ENCODE data around the gene POLR2J3.
"Not testable (repeated sequence)": the region's sequence is repeated elsewhere in the genome, so short reads cannot be mapped to it uniquely, and the experiment has no call there.

Gene POLR2J3

GRCh38 chr7:102581722-102582121, 9.3 kb upstream of the POLR2J3 start:
- DNase-seq = not testable (repeated sequence)

- DNase-seq = not testable (repeated sequence)
These were observed 6.1 kb upstream of the POLR2J3 start for GRCh38 chr7:102578486-102578885.

- DNase-seq = not testable (repeated sequence)
These were observed 5.2 kb upstream of the POLR2J3 start for GRCh38 chr7:102577315-102578240.

GRCh38 chr7:102576363-102576762, 4.0 kb upstream of the POLR2J3 start:
- not testable (repeated sequence) for DNase-seq

- not testable (repeated sequence) for DNase-seq
These were observed 2.2 kb upstream of the POLR2J3 start for GRCh38 chr7:102574607-102575006.

GRCh38 chr7:102568620-102569019, 3.8 kb downstream of the POLR2J3 start:
- DNase-seq = not testable (repeated sequence)

- DNase-seq = not testable (repeated sequence)
These were observed 21.5 kb downstream of the POLR2J3 start, which contains the start of gene SPDYE2 for GRCh38 chr7:102550808-102551422. Gene SPDYE2 (plus strand): TSS chr7:102551226. CDS start chr7:102553256, 2,030 bp downstream.

- DNase-seq = not testable (repeated sequence)
These were observed 26.0 kb downstream of the POLR2J3 start for GRCh38 chr7:102546353-102546752.

- not testable (repeated sequence) for DNase-seq
These were observed 27.1 kb downstream of the POLR2J3 start for GRCh38 chr7:102545288-102545687.

GRCh38 chr7:102544372-102544771, 28.0 kb downstream of the POLR2J3 start:
- not testable (repeated sequence) for DNase-seq

GRCh38 chr7:102543596-102543995, 28.8 kb downstream of the POLR2J3 start, which contains the start of gene UPK3BL2:
Gene UPK3BL2 (minus strand): TSS chr7:102543696. CDS start chr7:102543636, 60 bp downstream.
- not testable (repeated sequence) for DNase-seq

- DNase-seq = not testable (repeated sequence)
These were observed 29.6 kb downstream of the POLR2J3 start for GRCh38 chr7:102542771-102543170.

GRCh38 chr7:102542083-102542482, 30.3 kb downstream of the POLR2J3 start:
- DNase-seq = not testable (repeated sequence)

GRCh38 chr7:102540604-102541003, 31.8 kb downstream of the POLR2J3 start:
- not testable (repeated sequence) for DNase-seq

- not testable (repeated sequence) for DNase-seq
These were observed 37.2 kb downstream of the POLR2J3 start for GRCh38 chr7:102535062-102535615.

- DNase-seq = not testable (repeated sequence)
These were observed 40.3 kb downstream of the POLR2J3 start for GRCh38 chr7:102532127-102532526.

- not testable (repeated sequence) for DNase-seq
These were observed 40.8 kb downstream of the POLR2J3 start for GRCh38 chr7:102531583-102531982.

- DNase-seq = not testable (repeated sequence)
These were observed 44.3 kb downstream of the POLR2J3 start for GRCh38 chr7:102527822-102528793.

GRCh38 chr7:102527182-102527581, 45.2 kb downstream of the POLR2J3 start:
- DNase-seq = not testable (repeated sequence)

- DNase-seq = not testable (repeated sequence)
These were observed 47.6 kb downstream of the POLR2J3 start for GRCh38 chr7:102524803-102525202.

- DNase-seq = not testable (repeated sequence)
These were observed 51.6 kb downstream of the POLR2J3 start for GRCh38 chr7:102520797-102521196.

All from NCI-H1092 (cell line).